BJ (cell line): ENCODE measurements around the gene MYO18A. TPM values are rescaled to one million over a fixed set of nuclear protein-coding genes. Genes with fewer than 3 reads are reported as not detected.

ENCODE experiments used
- CTCF ChIA-PET: fragments of 350-600 bp; formaldehyde crosslinking; extraction: SDS; loops from one replicate; lab custom pipeline; 2021; ENCODE audit warnings: antibody characterized with exemption, inconsistent platforms; lab: Yijun Ruan, JAX
- POLR2A ChIA-PET: fragments of 300-600 bp; sonication (Branson Sonifier 250); formaldehyde crosslinking; extraction: SDS; loops from one replicate; lab custom pipeline; 2021; ENCODE audit warnings: antibody characterized with exemption; lab: Charles Lee
- DNase-seq: peaks from one replicate; pipeline ENCODE4 v3.0.0-alpha.2; 2011; ENCODE audit warnings: low read depth
- H3K27me3 ChIP-seq: 2 replicates; pipeline ENCODE4 v1.6.0; 2011; ENCODE audit warnings: low read length; ENCODE audit not compliant: control insufficient read depth, insufficient read depth
- H3K36me3 ChIP-seq: 2 replicates; pipeline ENCODE4 v1.5.1; 2011; ENCODE audit warnings: low read length; ENCODE audit not compliant: control insufficient read depth, insufficient read depth
- H3K4me3 ChIP-seq: 2 replicates; pipeline ENCODE4 v1.5.1; 2011; ENCODE audit warnings: low read depth, mild to moderate bottlenecking, control low read depth, low read length
- polyA plus RNA-seq: library from polyadenylated mRNA; depleted of rRNA; stranded (reverse); fragments of >200 nt; gene quantifications from 2 replicates; pipeline ENCODE4 v1.2.3, GENCODE V29; 2011
- TF ChIP-seq, protein P1 (sequence below): IDR thresholded peaks from 2 replicates; pipeline ENCODE4 v1.5.1; 2011; ENCODE audit warnings: low read depth, mild to moderate bottlenecking, control low read depth, inconsistent platforms, low read length, moderate library complexity; ENCODE audit not compliant: insufficient read depth

The MYO18A gene
- polyA plus RNA-seq, 1 experiment = 12.0 TPM

DNA sequence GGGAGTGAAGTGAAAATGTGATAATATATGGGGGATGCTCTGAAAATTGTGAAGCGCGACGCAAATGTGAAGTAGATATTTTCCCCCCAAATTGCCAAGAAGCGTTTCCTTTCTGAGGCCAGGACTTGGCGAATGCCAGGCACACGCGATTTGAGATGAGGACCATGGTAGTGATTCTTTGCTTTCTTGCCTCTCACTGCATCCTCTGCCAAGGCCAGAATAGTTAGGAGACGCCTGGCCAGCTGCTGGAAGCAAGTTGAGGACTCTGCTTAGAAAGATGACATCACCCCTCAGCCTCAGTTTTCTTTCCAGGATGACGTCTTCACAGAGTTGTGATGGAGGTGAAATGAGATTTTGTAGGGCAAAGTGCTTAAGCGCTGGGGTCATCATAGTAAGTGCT is 111.4 kb downstream of the MYO18A start:
- ChIA-PET CTCF (interaction anchor here (1.1 to 1.4 kb wide), 2 partner anchors 20 to 103 kb away, joined by 3 read pairs; no protein-coding TSS in a partner anchor), POLR2A (no interaction called here)
- Histone ChIP-seq H3K36me3 (no peaks in the 10 kb centered on the region), H3K27me3 (peaks cover 8% of the 10 kb centered on the region; the same call in 1 of the 2 replicates), H3K4me3 (no peak overlapping the region)
- no peak for DNase-seq
- TF ChIP-seq, protein P1, sequence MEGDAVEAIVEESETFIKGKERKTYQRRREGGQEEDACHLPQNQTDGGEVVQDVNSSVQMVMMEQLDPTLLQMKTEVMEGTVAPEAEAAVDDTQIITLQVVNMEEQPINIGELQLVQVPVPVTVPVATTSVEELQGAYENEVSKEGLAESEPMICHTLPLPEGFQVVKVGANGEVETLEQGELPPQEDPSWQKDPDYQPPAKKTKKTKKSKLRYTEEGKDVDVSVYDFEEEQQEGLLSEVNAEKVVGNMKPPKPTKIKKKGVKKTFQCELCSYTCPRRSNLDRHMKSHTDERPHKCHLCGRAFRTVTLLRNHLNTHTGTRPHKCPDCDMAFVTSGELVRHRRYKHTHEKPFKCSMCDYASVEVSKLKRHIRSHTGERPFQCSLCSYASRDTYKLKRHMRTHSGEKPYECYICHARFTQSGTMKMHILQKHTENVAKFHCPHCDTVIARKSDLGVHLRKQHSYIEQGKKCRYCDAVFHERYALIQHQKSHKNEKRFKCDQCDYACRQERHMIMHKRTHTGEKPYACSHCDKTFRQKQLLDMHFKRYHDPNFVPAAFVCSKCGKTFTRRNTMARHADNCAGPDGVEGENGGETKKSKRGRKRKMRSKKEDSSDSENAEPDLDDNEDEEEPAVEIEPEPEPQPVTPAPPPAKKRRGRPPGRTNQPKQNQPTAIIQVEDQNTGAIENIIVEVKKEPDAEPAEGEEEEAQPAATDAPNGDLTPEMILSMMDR = no peak

DNA sequence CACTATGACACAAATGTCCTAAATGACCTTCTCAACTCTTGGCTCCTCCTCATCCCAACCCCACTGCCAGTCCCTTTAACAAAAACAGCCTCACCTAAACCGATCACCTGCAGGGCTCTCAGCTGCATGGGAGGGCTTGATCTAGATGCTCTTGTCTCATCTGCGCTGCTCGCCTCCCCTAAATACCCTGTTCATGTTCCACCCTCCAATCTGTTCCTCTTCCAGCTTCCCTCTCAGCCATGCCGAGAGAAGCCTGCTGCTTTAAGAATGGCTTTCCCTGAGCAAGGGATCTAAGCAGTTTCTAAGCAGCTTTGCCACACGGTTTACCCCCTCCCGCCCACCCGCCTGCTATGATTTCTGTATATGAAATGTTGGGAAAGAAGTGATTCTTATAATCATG is 113.6 kb downstream of the MYO18A start:
- TF ChIP-seq, protein P1 = no peak
- no peak for DNase-seq
- no peak overlapping the region for H3K4me3 ChIP-seq
- ChIA-PET CTCF (interaction anchor here (1.3 kb wide), 1 partner anchor 11 kb away, joined by 3 read pairs; no protein-coding TSS in a partner anchor), POLR2A (no interaction called here)
- H3K36me3 ChIP-seq = no peaks in the 10 kb centered on the region
- peaks cover 11% of the 10 kb centered on the region for H3K27me3 ChIP-seq

DNA sequence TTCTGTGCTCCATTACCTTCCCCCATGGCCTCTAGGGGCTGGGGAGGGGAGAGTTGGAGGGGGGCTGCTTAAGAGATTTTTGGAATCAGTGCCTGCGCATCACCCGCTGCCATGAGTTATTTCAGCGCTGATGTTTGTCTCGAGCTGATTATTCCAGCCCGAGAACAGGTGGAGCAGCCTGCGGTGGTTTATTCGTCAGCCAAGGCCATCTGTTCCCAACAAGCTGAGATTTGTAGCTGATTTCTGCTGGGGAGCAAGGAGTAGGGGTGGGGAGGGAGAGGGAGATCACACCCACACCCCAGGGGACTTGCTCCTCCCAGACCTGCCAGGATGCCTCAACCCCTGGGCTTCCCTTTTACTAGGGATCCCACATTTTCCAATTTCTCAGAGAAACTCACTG is 114.2 kb downstream of the MYO18A start:
- ChIA-PET POLR2A (no interaction called here), CTCF (interaction anchor here (1.3 kb wide), 1 partner anchor 10 kb away, joined by 3 read pairs; no protein-coding TSS in a partner anchor)
- Histone ChIP-seq H3K27me3 (peaks cover 15% of the 10 kb centered on the region), H3K36me3 (no peaks in the 10 kb centered on the region), H3K4me3 (no peak overlapping the region)
- DNase-seq = no peak
- TF ChIP-seq, protein P1 = no peak

DNA sequence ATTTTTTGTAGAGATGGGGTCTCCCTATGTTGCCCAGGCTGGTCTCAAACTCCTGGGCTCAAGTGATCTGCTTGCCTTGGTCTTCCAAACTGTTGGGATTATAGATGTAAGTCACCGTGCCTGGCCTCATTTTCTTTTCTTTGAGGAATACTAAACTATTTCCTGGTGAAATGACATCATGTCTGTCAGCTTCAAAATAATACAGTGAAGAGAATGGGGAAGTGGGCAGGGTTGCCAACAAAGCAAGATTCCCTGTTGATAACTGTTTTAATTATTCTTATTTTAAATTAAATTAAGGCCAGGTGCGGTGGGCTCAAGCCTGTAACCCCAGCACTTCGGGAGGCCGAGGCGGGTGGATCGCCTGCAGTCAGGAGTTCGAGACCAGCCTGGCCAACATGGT is 116.2 kb downstream of the MYO18A start:
- Histone ChIP-seq H3K36me3 (no peaks in the 10 kb centered on the region), H3K4me3 (no peak overlapping the region), H3K27me3 (peaks cover 17% of the 10 kb centered on the region)
- CTCF ChIA-PET = interaction anchor here (0.8 to 1.8 kb wide), 3 partner anchors 10 to 52 kb away, joined by 3 to 4 read pairs (median 3); no protein-coding TSS in a partner anchor
- TF ChIP-seq, protein P1 = no peak
- POLR2A ChIA-PET = no interaction called here
- no peak for DNase-seq

DNA sequence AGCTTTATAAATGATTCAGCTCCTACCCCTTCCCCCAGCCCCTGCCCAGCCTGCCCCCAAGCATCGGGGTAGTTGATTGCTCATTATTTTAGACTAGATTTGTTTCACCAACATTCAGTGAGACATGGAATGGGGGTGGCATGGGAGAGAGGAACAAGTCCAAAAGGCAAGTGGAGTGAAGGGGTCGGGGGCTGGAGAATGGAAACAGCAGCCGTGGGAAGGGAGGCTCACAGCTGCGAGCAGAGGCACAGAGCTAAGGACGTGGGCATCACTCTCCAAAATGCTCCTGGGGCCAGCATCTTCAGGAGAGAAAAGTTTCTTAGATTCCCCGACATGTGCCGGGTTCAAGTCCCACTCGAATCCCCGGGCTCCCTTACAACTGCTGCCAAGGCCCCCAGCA is 118.0 kb downstream of the MYO18A start:
- TF ChIP-seq, protein P1 = no peak
- CTCF ChIA-PET = interaction anchor here (0.9 to 1.1 kb wide), 2 partner anchors 24 to 96 kb away, joined by 4 to 5 read pairs; no protein-coding TSS in a partner anchor
- Histone ChIP-seq H3K36me3 (no peaks in the 10 kb centered on the region), H3K27me3 (peaks cover 16% of the 10 kb centered on the region), H3K4me3 (no peak overlapping the region)
- POLR2A ChIA-PET = no interaction called here
- DNase-seq = no peak
